ENCODE data around the gene ARHGEF4.

ARHGEF4 gene

DNA sequence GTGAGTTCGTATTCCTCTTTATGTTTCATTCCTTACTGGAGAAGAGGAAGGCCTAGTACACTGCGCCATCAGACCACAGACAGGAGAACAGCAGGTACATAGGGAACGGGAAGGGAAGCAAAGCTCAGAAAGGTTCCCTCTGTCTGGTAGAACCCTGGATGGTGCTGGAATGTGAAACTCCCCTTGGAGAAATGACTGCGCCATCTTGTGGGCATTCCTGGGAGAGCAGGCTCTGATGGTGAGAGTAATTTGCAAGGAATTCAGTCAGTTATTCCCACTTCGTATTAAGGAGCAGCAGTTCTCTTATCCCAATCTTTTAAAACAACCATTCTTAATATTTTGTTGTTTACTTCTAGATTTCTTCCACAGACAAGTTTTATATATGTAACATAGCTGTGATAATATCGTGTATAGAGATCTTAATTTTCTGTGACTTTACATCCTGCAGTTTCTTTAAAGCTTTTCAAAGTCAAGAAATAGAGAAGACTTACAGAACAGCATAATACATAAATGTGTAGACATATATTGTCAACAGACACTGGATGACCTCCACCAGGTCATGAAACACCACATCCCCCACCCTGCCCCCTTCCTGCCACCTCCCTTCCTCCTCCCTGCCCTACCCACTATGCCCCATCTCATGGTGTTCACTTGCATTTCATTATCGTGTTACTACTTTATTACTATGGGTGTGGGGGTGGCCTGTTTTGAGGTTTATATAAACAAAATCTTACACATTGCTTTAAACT lies 83.9 kb downstream of the ARHGEF4 start:
- no peak for DNase-seq (ENCODE audit: low spot score)

DNA sequence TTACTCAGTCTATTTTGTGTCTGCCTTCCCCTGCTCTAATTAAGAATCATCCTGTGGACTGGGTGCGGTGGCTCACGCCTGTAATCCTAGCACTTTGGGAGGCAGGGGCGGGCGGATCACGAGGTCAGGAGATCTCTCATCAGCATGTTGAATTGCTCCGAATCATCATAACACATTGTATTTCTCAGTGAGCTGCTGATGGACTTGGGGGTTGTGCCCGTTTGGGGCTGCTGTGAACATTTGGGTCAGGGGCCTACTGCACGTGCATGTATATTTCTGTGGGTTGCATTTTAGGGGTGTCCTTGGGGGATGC lies 84.4 kb downstream of the ARHGEF4 start:
- no peak for DNase-seq (ENCODE audit: low spot score)

DNA sequence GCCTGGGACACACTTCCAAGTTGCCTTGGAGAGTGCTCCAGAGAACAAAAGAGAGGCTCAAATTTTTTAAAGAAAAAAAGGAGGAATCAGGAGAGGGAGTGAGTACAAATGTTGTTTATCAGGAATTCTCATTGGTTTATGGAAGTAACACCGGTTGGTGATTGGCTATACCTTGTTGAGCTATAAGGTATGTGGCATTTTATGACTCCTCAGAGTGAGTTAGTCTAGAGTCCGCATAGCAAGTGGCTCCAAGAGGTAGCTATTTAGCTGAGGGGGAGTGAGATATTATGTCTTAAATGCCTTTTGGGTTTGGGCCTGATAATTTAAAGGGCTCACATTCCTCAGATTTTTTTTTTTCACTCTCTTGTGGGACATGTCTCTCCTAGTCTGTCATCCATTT lies 85.7 kb downstream of the ARHGEF4 start:
- no peak for DNase-seq (ENCODE audit: low spot score)

DNA sequence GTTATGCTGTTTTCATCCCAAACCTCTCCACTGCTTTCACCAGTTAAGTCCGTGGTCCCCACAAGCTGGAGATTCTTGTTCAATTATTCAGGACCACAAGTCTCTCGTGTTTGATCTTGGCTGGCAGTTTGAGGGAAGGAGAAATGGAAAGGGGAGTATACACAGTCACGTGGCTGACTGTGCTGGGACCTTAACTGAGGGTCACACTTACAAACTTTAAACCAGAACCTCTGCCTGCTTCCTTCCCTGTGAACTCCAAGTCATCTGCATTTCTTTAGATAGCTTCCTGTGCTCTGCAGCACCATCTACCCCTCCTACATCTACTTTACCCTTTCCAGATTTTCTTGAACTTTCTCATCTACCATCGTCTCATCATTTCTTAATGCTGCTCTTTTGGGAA lies 91.7 kb downstream of the ARHGEF4 start:
- DNase-seq (ENCODE audit: low spot score) = no peak

DNA sequence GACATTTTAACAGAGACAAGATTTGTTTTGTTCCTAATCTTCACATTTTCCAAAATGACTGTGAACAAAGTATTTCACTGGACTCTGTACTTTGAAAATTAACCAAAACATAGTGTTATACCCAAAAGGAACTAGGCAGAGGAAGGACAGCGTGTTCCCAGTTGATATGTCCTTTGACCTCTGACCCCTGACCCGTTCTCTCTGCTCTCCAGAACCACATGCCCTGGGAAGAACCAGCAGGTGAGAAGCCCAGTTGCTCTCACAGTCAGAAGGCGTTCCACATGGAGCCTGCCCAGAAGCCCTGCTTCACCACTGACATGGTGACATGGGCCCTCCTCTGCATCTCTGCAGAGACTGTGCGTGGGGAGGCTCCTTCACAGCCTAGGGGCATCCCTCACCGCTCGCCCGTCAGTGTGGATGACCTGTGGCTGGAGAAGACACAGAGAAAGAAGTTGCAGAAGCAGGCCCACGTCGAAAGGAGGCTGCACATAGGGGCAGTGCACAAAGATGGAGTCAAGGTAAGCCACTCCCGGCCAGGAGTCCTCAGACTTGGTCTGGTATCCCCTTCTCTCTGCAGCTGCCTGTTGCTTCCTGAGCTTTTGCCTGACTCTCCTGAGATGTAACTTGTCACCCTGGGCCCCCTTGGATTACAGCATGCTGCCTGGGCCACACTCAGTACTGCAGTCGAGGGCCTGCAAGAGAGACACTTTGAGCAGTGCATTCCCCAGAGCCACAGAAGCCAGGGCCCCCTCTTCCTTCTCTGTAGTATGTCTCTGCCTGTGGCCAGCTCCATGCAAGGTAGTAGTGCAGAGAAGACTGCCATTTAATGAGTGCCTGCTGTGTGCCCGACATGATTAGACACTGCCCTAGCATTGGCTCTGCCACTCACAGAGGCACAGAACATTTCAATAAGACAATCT lies 94.3 kb downstream of the ARHGEF4 start:
- no peak for DNase-seq (ENCODE audit: low spot score)

DNA sequence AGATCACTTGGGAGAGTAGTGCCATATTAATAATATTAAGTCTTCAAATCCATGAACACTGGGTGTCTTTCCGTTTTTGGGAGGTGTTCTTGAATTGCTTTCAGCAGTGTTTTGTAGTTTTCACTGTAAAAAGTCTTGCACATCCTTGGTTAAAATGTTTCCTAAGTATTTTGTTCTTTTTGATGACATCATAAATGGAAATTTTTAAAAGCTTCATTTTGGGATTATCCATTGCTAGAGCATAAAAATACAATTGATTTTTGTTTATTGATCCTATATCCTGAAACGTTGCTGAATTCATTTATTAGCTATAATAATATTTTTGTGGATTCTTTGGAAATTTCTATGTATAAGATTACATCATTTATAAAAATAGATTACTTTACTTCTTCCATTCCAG lies 96.8 kb downstream of the ARHGEF4 start:
- DNase-seq (ENCODE audit: low spot score) = no peak

DNA sequence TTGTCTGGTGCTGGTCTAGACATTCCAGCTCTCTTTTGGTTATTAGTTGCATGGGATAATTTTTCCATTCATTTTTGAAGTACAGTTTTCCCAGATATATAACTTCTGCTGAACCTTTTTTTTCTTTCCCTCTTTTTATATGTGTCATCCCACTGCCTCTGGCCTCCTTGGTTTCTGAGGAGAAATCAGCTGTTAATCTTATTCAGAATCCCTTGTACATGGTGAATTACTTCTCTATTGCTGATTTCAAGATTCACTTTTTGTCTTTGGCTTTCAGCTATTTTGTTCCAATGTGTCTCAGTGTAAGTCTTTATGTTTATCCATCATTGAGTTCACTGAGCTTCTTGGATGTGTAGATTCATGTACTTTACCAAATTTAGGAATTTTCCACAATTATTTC lies 99.7 kb downstream of the ARHGEF4 start:
- no peak for DNase-seq (ENCODE audit: low spot score)

DNA sequence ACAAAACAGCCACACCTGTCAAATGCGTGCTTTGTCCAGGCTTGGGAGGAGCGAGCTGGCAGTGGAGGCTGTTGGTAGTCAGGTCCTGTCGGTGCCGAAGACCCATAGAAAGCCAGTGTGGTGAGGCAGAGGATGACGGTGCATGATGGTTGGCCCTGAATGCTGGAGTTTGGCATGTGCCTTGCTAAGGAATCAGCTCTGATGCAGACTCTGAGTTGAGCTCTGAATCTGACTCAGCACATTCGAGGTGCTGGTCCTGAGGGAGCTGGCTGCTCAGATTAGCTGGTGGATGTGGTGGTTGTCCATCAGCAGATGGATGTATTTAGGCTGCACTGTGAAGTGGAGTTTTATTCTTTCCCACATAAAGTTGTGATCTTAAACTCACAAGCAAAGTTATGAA lies 111.3 kb downstream of the ARHGEF4 start:
- DNase-seq (ENCODE audit: low spot score) = no peak

DNA sequence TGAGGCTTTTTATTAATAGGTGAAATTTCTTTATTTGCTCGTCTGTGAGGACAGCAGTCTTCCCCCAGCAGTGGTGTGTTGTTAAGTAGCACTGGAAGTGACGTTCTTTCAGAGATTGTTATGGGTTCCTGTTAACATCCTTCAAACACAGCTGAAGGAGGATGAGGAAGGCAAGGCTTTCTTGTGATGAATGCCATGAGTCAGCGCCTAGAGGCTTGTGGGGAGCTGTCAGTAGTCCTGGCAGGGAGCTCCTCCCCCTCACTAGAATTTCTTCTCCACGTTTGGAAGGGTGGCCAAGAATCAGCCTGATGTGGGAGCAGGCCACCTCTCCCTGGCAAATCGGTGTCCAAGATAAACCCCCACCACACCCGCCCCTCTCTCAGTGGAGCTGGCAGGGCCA lies 113.2 kb downstream of the ARHGEF4 start:
- no peak for DNase-seq (ENCODE audit: low spot score)

DNA sequence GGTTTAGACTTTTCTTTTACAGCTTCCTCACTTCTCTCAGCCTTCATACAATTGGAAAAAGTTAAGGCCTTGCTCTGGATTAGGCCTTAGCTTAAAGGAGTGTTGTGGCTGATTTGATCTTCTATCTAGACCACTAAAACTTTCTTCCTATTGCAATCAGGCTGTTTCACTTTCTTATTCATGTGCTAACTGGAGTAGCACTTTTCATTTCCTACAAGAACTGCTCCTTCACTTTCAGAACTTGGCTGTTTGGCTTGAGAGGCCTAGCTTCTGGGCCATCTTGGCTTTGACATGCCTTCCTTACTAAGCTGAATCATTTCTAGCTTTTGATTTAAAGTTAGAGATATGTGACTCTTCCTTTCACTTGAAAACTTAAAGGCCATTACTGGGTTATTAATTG lies 114.3 kb downstream of the ARHGEF4 start:
- no peak for DNase-seq (ENCODE audit: low spot score)

DNA sequence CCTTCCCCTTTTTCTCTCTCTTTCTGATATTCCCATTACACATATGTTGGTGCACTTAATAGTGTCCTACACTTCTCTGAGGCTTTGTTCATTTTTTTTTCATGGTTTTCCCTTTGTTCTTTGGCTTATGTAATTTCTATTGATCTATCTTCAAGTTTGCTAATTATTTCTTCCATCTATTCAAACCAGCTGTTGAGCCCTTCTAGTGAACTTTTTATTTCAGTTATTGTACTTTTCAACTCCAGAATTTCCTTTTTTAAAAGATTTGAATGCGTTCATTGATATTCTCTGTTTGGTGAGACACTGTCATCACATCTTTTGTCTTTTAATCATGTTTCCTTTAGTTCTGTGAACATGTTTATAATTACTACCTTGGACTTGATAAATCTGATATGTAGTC lies 118.2 kb downstream of the ARHGEF4 start:
- no peak for DNase-seq (ENCODE audit: low spot score)

DNA sequence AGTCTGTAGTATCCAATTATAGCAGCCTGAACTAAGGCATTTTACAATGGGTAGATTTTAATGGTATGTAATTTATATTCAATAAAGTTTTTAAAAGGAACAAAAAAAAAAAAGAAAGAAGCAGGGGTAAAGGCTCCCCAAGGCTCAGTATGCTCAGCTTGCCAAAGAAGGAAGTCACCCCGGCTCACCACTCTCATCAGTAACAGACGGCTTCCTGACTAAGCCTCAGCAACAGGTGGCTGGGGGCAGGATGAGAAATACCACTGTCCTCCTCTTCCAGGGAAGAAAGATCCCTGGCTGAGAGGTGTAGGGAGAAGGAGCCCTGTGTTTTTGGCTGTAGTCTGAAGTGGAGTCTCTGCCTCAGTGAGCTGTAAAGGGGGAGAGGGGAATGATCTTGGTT lies 121.2 kb downstream of the ARHGEF4 start:
- no peak for DNase-seq (ENCODE audit: low spot score)

DNA sequence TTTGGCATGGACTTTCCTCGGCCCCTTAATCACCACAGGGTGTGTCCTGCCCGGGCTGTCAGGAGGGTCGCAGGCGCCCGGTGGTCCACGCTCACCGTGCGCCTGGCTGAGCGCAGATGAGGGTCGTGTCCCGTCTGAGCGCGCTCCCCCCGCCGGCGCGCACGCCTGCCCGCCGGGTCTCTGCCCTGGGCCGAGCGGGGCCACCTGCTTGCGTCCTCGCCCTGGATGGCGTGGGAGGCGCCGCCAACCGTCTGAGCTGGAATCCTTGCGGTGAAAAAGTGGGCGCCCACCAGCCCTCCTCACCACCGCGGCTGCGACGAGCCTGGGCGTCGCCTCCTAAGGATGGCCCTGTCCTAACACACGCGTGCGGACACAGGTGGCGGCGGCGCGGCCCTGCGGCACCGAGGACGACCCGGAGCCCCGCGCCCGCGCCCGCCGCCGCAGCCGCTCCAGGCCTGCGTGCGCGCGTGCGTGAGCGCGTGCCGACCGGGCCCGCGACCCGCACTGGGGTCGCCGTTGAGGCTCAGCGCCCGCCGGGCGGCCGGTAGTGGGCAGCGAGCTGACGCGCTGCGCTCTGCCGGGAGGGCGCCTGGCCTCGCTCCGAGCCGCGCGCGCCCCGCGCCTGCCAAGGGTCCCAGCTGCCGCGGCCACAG lies 126.6 kb downstream of the ARHGEF4 start:
- no peak for DNase-seq (ENCODE audit: low spot score)

DNA sequence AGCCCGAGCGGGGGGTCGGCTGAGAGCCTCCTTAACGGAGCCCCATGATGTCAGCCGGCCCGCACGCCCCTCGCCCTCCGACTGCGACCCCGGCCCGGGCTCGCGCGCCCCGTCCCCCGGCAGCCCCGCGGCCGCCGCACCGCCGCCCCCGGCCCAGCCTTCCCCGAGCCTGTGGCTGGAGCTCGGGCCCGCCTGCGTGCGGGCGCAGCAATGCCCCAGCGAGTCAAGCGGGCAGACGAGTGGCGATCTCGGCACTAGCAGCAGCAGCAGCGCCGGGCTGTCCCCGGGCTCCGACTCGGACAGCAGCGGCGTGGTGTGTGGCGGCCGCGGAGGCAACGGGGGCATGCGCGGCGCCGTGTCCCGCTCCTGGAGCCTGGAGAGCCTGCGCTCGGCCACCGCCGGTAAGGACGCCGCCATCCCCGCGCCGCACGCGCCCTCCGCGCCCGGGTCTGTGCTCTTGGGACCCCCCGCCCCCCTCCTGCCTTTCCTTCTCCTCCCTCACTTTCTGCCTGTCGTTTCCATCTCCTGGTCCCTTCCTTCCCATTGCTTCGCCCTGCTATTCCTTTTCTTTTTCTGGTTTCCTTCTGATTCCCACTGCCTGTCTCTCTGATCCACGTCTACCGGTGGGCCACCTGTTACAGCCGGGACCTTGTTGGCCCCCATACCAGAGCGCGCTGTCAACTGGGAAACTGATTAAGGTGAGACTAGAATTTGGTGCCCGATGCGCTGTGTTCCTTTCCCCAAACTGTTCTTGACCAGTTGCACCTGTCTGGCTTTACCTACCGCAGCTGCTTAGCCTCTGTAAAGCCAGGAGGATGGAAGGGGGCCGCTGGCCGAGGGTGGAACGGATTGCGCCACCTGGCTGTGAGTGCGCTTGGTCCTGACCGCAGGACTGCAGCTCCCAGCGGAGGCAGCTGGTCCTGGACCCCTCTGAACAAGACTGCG lies 127.4 kb downstream of the ARHGEF4 start:
- no peak for DNase-seq (ENCODE audit: low spot score)

DNA sequence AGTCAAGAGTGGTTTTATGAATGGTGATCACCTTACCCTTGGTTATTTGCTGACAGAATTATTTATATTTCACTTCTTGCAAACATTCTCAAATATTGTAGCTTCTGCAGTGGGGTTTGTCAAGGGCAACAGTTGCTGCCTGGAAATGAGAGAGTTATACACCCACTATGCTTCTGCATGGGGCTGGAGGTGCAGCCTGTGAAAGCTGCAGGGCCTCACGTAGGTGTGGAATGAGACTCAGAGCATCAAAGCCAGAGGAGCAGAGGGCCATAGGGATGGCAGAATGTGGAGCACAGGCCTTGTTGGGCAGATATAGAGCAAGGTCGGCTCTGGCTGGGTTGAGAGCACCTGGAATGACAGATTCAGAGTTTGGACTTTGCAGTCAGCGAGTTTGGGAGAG lies 128.2 kb downstream of the ARHGEF4 start:
- no peak for DNase-seq (ENCODE audit: low spot score)

DNA sequence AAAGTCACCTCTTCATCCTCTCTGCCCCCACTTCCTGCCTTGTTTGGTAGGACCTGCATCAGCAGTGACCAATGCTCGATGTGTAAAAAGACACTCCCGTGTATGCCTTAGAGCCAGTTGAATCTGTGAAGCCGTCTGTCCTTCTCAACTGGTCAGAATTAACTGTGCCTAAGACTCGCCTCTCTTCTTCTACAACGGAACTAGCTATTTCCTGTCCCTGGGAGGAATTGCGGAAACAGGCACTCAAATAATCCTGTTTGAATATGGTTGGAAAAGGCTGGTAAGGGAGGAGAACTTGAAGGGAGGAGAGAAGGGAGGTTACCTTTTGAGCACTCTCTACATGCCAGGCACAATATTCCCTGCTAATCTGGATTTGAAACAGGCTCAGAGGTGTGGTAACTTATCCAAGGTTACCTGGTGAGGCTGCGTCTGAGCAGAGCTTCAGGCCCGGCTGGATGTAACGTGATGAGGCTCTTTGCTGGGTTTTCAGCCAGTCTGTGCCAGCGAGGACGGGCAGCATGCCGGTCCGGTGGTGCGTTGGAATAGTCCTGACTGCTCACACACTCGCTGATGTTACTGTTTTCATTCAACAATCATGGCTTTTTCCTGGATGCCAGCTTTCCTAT lies 129.5 kb downstream of the ARHGEF4 start:
- no peak for DNase-seq (ENCODE audit: low spot score)

DNA sequence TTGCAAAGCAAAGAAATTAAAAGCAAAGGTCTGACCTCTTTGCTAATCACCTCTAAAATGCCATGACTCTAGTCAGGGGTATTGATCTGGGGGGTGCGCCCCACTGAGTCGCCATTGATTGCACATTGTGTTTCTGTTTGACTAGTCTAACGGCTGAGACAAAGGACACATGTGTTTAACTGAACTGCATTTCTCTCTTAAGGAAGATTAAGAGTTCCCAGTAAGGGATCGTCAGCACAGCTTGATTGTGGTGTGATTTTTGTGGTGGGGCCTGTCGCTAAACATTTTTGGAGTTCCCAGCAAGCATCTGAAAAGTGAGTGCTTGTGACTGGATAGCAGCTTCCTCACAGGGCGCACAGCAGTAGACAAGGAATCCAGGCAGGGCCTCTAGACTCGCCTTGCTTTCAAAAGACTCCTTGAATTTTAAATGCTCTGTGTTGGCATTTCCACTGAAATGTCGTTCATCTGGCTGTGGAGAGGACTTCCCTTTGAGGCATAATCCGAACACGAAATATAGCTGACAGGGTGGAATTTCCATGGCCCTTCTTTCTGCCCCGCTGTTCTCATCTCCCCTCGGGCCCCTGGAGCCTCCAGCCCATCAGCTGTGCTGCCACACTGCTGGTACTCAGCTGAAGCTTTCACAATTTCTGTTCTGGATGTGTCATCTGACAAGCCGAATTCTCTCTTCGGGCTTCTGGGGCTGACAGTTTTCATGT lies 130.2 kb downstream of the ARHGEF4 start:
- DNase-seq (ENCODE audit: low spot score) = no peak

DNA sequence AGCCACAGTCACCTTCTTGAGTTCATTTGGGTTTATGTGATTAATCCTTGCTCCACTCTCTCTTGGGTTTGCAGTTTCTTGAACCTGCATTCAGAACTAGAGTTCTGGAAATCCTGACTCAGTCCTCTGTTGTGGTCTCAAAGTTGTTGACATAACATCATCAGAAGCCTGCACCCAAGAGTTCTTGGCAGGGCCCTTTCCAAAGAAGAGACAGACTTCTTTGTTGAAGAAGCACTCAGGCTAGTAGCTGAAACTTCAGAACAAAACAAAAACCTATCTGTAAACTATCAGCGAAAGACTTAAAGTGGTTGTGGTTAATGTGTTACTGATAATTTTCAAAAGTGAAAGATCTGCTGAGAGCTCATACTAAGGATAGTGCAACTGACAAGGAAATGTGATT lies 135.7 kb downstream of the ARHGEF4 start:
- DNase-seq (ENCODE audit: low spot score) = no peak

DNA sequence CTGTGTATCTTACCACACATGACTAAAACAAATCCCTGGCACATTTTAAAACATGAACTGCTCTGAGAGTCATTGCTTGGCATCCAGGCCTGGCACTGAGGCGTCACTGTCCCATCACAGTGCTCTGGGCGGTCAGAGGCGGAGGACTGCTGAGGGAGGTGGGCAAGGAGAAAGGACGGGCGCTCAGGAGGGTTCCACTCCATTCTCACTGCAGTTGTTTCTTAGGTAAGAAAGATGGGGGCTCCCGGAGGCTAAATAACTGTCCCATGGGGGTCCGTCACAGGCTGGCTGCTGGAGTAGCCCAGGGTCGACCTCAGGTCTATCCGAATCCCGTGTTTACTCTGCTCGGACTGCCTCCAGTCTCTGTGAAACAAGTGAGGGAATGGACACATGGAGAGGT lies 139.0 kb downstream of the ARHGEF4 start:
- DNase-seq (ENCODE audit: low spot score) = no peak

DNA sequence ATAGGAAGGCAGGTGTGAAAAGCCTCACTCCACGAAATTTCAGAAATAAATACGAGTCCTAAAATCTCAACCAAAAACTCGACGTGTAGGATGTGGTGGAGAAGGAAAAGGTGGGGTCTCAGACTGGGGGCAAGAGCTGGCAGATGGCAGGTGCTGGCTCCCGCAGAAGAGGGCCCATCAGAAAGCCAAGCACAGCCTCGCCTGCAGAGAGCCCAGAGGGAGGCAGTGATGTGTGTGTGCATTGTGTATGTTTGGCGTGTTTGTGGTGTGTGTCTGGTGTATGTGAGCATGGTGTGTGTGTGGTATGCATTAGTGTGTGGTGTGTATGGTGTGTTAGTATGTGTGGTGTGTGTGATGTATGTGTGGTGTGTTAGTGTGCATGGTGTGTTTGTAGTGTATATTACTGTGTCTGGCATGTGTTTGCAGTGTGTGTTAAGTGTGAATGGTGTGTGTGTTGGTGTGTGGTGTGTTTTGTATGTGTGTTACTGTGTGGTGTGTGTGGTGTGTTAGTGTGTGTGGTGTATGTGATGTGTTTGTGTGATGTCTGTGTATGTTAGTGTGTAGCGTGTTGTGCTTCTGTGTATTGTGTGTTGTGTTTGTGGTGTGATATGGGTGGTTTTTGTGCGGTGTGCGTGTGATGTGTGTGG lies 140.0 kb downstream of the ARHGEF4 start:
- DNase-seq (ENCODE audit: low spot score) = no peak

Data from left forelimb (tissue), 1 donor.